NCI-H2081 treated with DMSO at 0.1 percent for 48 hours (cell line): ENCODE data around the gene CRYBG1.
"Not testable (repeated sequence)": the region's sequence is repeated elsewhere in the genome, so short reads cannot be mapped to it uniquely, and the experiment has no call there.

Experiments
- DNase-seq: peaks from one replicate; lab custom pipeline; 2025; lab: John Stamatoyannopoulos, UW

The CRYBG1 gene

GRCh38 chr6:106525882-106526275 lies 165.4 kb downstream of the CRYBG1 start:
- DNase-seq, result no peak

- no peak for DNase-seq
Observed at GRCh38 chr6:106527117-106527516, 166.6 kb downstream of the CRYBG1 start.

GRCh38 chr6:106527979-106528378 lies 167.5 kb downstream of the CRYBG1 start:
- no peak for DNase-seq

- no peak for DNase-seq
Observed at GRCh38 chr6:106528521-106528920, 168.0 kb downstream of the CRYBG1 start.

GRCh38 chr6:106529438-106529837 lies 168.9 kb downstream of the CRYBG1 start:
- DNase-seq, result no peak

- no peak for DNase-seq
Observed at GRCh38 chr6:106530026-106530425, 169.5 kb downstream of the CRYBG1 start.

- DNase-seq, result no peak
Observed at GRCh38 chr6:106530502-106530901, 170.0 kb downstream of the CRYBG1 start.

- DNase-seq, result no peak
Observed at GRCh38 chr6:106533054-106533453, 172.5 kb downstream of the CRYBG1 start.

- no peak for DNase-seq
Observed at GRCh38 chr6:106534004-106534403, 173.5 kb downstream of the CRYBG1 start.

GRCh38 chr6:106534564-106534982 lies 174.1 kb downstream of the CRYBG1 start:
- no peak for DNase-seq

GRCh38 chr6:106535012-106535411 lies 174.5 kb downstream of the CRYBG1 start:
- DNase-seq, result no peak

- no peak for DNase-seq
Observed at GRCh38 chr6:106536357-106536756, 175.8 kb downstream of the CRYBG1 start.

- DNase-seq, result no peak
Observed at GRCh38 chr6:106536851-106537250, 176.3 kb downstream of the CRYBG1 start.

GRCh38 chr6:106537662-106538061 lies 177.1 kb downstream of the CRYBG1 start:
- no peak for DNase-seq

GRCh38 chr6:106538145-106538544 lies 177.6 kb downstream of the CRYBG1 start:
- no peak for DNase-seq

- no peak for DNase-seq
Observed at GRCh38 chr6:106539936-106540335, 179.4 kb downstream of the CRYBG1 start.

GRCh38 chr6:106540432-106540831 lies 179.9 kb downstream of the CRYBG1 start:
- no peak for DNase-seq

GRCh38 chr6:106540907-106541306 lies 180.4 kb downstream of the CRYBG1 start:
- DNase-seq, result no peak

- no peak for DNase-seq
Observed at GRCh38 chr6:106546261-106546690, 185.8 kb downstream of the CRYBG1 start.

GRCh38 chr6:106546691-106547414 lies 186.3 kb downstream of the CRYBG1 start:
- no peak for DNase-seq

- DNase-seq, result no peak
Observed at GRCh38 chr6:106547601-106548453, 187.3 kb downstream of the CRYBG1 start.

- not testable (repeated sequence) for DNase-seq
Observed at GRCh38 chr6:106548926-106549455, 188.5 kb downstream of the CRYBG1 start.

- no peak for DNase-seq
Observed at GRCh38 chr6:106549521-106549920, 189.0 kb downstream of the CRYBG1 start.
